Fibroblast of lung (primary cell): ENCODE measurements around the gene OR5P2.

Source experiments
- EZH2 ChIP-seq: IDR thresholded peaks from 2 replicates; pipeline ENCODE4 v1.5.1; 2012; ENCODE audit warnings: low read length, control low read depth, mild to moderate bottlenecking; ENCODE audit errors: missing control alignments
- TF ChIP-seq, protein P1 (sequence below), 2 donors: IDR thresholded peaks in 1 of 2; conservative IDR thresholded peaks in 1 of 2; 1 replicate in 1 of 2; 2 replicates in 1 of 2; pipeline ENCODE4 v1.5.1; 2011 to 2012; ENCODE audit warnings: low read length in 2 of 2, control low read depth in 1 of 2, inconsistent platforms in 1 of 2, low read depth in 1 of 2, mild to moderate bottlenecking in 1 of 2

DNA sequence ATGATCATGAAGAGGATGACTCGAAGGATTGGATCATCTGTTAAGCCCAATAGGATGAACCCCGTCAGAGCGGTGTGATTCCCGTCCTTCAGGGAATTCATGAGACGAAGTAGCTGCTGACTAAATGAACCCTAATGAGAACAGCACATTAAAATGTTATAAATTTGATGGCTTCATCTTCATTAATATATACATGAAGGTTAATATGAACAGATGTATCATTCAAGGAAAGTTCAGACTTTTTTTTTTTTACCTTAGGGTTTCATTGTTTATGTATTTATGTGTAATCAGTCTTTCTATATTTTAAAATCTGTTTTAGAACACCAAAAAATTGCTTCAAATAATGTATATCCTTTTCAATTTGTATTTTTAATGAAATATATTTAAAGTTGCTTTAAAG is at the start of gene OR5P2:
- TF ChIP-seq, protein P1, sequence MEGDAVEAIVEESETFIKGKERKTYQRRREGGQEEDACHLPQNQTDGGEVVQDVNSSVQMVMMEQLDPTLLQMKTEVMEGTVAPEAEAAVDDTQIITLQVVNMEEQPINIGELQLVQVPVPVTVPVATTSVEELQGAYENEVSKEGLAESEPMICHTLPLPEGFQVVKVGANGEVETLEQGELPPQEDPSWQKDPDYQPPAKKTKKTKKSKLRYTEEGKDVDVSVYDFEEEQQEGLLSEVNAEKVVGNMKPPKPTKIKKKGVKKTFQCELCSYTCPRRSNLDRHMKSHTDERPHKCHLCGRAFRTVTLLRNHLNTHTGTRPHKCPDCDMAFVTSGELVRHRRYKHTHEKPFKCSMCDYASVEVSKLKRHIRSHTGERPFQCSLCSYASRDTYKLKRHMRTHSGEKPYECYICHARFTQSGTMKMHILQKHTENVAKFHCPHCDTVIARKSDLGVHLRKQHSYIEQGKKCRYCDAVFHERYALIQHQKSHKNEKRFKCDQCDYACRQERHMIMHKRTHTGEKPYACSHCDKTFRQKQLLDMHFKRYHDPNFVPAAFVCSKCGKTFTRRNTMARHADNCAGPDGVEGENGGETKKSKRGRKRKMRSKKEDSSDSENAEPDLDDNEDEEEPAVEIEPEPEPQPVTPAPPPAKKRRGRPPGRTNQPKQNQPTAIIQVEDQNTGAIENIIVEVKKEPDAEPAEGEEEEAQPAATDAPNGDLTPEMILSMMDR (conservative IDR thresholded peaks at IDR 0.05 in 1 of 2, IDR thresholded peaks at IDR 0.05 in 1 of 2; ENCODE audit: low read depth in 1 of 2, low read length in 2 of 2) = no peak
- no peak for TF ChIP-seq EZH2
